Small intestine (tissue), 7 donors: ENCODE results near the gene ANKS3. TPM values are rescaled to one million over a fixed set of nuclear protein-coding genes. Genes with fewer than 3 reads are reported as not detected.

Experiments
- DNase-seq, 2 donors: peaks; one replicate each; pipeline versions ENCODE4 v3.0.0 to v3.0.0-alpha.2; 2013
- FAIRE-seq: peaks from 2 replicates; lab custom pipeline; 2012; peaks lifted over from hg19 to GRCh38; lab: Jason Lieb, UNC
- H3K27ac ChIP-seq, 3 donors: one replicate each; pipeline ENCODE4 v1.5.1; 2013; ENCODE audit warnings: low read length in 2 of 3, mild to moderate bottlenecking in 2 of 3, control low read depth in 1 of 3, inconsistent platforms in 1 of 3, low read depth in 1 of 3, moderate library complexity in 1 of 3
- H3K27me3 ChIP-seq, 3 donors: one replicate each; pipeline ENCODE4 v1.6.1; 2013; ENCODE audit warnings: low read length in 3 of 3, inconsistent platforms in 1 of 3; ENCODE audit not compliant: control insufficient read depth in 3 of 3, insufficient read depth in 3 of 3
- H3K36me3 ChIP-seq, 3 donors: one replicate each; pipeline ENCODE4 v1.6.1; 2013; ENCODE audit warnings: low read length in 3 of 3, inconsistent platforms in 1 of 3, low read depth in 1 of 3, mild to moderate bottlenecking in 1 of 3, moderate library complexity in 1 of 3; ENCODE audit not compliant: control insufficient read depth in 3 of 3, insufficient read depth in 2 of 3
- H3K4me1 ChIP-seq, 3 donors: one replicate each; pipeline ENCODE4 v1.6.1; 2013; ENCODE audit warnings: low read length in 2 of 3, inconsistent platforms in 1 of 3, low read depth in 1 of 3, mild to moderate bottlenecking in 1 of 3, moderate library complexity in 1 of 3; ENCODE audit not compliant: control insufficient read depth in 3 of 3, insufficient read depth in 2 of 3
- H3K4me3 ChIP-seq, 3 donors: one replicate each; pipeline ENCODE4 v1.5.1; 2013; ENCODE audit warnings: low read length in 3 of 3, control low read depth in 1 of 3, inconsistent platforms in 1 of 3, low read depth in 1 of 3, mild to moderate bottlenecking in 1 of 3, moderate library complexity in 1 of 3
- H3K9me3 ChIP-seq, 2 donors: one replicate each; pipeline ENCODE4 v1.6.1; 2013; ENCODE audit warnings: low read depth in 1 of 2, low read length in 1 of 2; ENCODE audit not compliant: control insufficient read depth in 2 of 2, insufficient read depth in 1 of 2
- WGBS, 3 donors: extraction: QIAGEN DNeasy Blood & Tissue Kit; methylation state at CpG; one replicate each; pipeline ENCODE4 v1.1.7; 2013; 5-methylcytosine and 5-hydroxymethylcytosine counted together
- polyA plus RNA-seq, 4 donors: library from polyadenylated mRNA; stranded (reverse) in 3 of 4; unstranded in 1 of 4; fragments of 200-250 nt in 3 of 4; fragments of 120-200 nt in 1 of 4; gene quantifications; one replicate each; pipeline versions ENCODE4 v1.2.1 to v1.2.3, GENCODE V29; 2013
- donor health status: healthy with polysubstance abuse.
- donor health status: control.
- donor health status: control.
- donor health status: Bipolar disorder and iron deficiency.
- donor health status: healthy.

ANKS3 gene
- polyA plus RNA-seq, 4 donors: 11.6 to 16.9 (median 13.8) TPM

- Histone ChIP-seq H3K4me1 (no peaks in the 10 kb centered on the region), H3K27ac (no peak overlapping the region), H3K4me3 (no peak overlapping the region), H3K36me3 (peaks cover 4 to 67% (median 7%) of the 10 kb centered on the region in 3 donors), H3K27me3 (no peaks in the 10 kb centered on the region), H3K9me3 (peaks cover 0 to 2% of the 10 kb centered on the region in 2 donors)
- 84 to 90% (median 86%) methylated on average over 10 of the region's 10 CpGs for WGBS, 3 donors
- DNase-seq (no peak), FAIRE-seq (no peak)
Measured at GRCh38 chr16:4749700-4750257, 15.7 kb upstream of the ANKS3 start.

GRCh38 chr16:4748682-4749411, 14.8 kb upstream of the ANKS3 start:
- WGBS, 3 donors: 91 to 95% (median 92%) methylated on average over 16 of the region's 16 CpGs

DNA sequence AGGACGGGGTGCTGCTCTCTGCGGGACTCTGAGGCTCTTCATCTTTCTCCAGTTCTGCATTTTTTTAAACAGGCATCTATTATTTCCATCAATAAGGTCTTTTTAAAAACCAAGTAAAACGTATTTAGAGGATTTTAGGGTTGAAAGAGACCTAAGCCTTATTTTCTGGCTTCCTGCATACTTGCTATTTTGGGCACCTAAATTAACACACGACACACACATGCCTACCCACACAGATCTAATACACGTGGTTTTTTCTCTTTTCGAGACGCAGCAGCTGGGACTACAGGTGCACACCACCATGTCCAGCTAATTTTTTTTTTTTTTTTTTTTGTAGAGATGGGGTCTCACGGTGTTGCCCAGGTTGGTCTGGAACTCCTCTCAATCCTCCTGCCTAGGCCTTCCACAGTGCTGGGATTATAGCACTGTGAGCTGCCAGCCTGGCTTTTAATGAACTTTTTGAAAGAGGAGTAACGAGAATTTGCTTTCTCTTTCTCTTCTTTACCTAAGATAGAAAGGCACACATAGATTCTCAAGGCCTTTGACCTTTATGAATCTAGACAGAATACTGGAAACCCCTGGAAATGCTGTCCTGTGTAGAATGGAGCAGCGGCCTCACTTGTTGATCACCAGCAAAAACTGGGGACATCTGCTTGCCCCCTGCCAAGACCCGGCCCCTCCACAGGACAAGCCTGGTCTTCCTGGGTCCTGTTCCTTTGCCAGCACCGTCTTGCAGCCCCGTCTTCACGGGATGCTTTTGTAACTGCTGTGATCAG, 14.0 kb upstream of the ANKS3 start:
- FAIRE-seq (no peak), DNase-seq (no peak)
- Histone ChIP-seq H3K27ac (peak overlapping the region in 1 of 3 donors; percentile 22), H3K4me1 (peaks cover 0 to 2% (median 0%) of the 10 kb centered on the region in 3 donors), H3K27me3 (no peaks in the 10 kb centered on the region), H3K9me3 (no peaks in the 10 kb centered on the region), H3K4me3 (no peak overlapping the region), H3K36me3 (peaks cover 4 to 53% (median 6%) of the 10 kb centered on the region in 3 donors)
- WGBS, 3 donors: 71 to 76% (median 71%) methylated on average over 14 of the region's 14 CpGs

More at GRCh38 chr16:4748682-4749411, 14.8 kb upstream of the ANKS3 start:
- no peaks in the 10 kb centered on the region for H3K27me3 ChIP-seq
- H3K9me3 ChIP-seq: no peaks in the 10 kb centered on the region
- no peak overlapping the region for H3K4me3 ChIP-seq
- peaks cover 4 to 61% (median 6%) of the 10 kb centered on the region in 3 donors for H3K36me3 ChIP-seq
- peak overlapping the region in 1 of 3 donors; percentile 22 for H3K27ac ChIP-seq
- FAIRE-seq (no peak), DNase-seq (no peak)
- no peaks in the 10 kb centered on the region for H3K4me1 ChIP-seq

- no peak overlapping the region for H3K27ac ChIP-seq
- peaks cover 1 to 43% (median 5%) of the 10 kb centered on the region in 3 donors for H3K36me3 ChIP-seq
- peaks cover 0 to 7% (median 0%) of the 10 kb centered on the region in 3 donors for H3K4me1 ChIP-seq
- FAIRE-seq: no peak
- H3K9me3 ChIP-seq: no peaks in the 10 kb centered on the region
- DNase-seq: no peak
- WGBS, 3 donors: 59 to 84% (median 68%) methylated on average over 14 to 15 of the region's 15 CpGs
- no peak overlapping the region for H3K4me3 ChIP-seq
- H3K27me3 ChIP-seq: no peaks in the 10 kb centered on the region
Measured at GRCh38 chr16:4746991-4747574, 13.0 kb upstream of the ANKS3 start.

- DNase-seq (no peak), FAIRE-seq (no peak)
- WGBS, 3 donors: 68 to 86% (median 83%) methylated on average over 8 of the region's 8 CpGs
- H3K9me3 ChIP-seq: no peaks in the 10 kb centered on the region
- peaks cover 0 to 35% (median 3%) of the 10 kb centered on the region in 3 donors for H3K36me3 ChIP-seq
- peaks cover 0 to 7% (median 0%) of the 10 kb centered on the region in 3 donors for H3K4me1 ChIP-seq
- H3K27me3 ChIP-seq: no peaks in the 10 kb centered on the region
- no peak overlapping the region for H3K4me3 ChIP-seq
- no peak overlapping the region for H3K27ac ChIP-seq
Measured at GRCh38 chr16:4746215-4746614, 12.1 kb upstream of the ANKS3 start.

GRCh38 chr16:4745274-4745569, 11.2 kb upstream of the ANKS3 start:
- Histone ChIP-seq H3K36me3 (peaks cover 0 to 25% (median 3%) of the 10 kb centered on the region in 3 donors), H3K4me3 (no peak overlapping the region), H3K9me3 (no peaks in the 10 kb centered on the region), H3K27ac (no peak overlapping the region), H3K27me3 (no peaks in the 10 kb centered on the region), H3K4me1 (peaks cover 0 to 7% (median 0%) of the 10 kb centered on the region in 3 donors)
- WGBS, 3 donors: 71 to 86% (median 77%) methylated on average over 3 of the region's 3 CpGs
- no peak for FAIRE-seq
- DNase-seq: no peak

DNA sequence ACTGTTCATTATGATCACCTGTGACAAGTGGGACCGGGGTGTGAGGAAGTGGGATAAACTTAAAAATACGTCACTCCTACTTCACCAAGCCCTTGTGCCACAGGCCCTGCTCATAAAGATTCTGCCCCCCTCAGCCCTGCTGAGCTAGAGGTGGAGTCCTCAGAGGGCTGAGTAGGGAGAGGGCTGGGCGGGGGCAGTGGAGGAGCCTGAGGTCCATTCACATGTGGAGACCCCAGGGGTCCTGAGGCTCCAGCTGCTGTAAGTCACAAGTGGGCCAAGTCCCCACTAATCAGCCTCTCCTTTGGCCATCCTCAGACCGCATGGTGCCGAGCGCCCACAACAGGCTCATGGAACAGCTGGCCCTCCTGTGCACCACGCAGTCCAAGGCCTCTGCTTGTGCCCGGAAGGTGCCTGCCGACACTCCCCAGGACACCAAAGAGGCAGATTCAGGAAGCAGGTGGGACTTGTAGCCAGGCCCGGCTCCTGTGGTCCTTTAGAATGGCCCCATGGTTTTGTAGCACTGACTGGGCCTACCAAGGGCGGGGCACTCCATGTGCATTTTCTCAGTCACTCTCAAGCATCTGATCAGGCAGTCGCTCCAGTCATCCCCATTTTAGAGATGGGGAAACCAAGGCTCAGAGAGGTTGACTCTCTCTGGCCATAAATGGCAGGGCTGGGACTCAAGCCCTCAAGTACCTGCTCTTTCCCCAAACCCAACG, 10.6 kb upstream of the ANKS3 start:
- Histone ChIP-seq H3K27me3 (no peaks in the 10 kb centered on the region), H3K36me3 (peaks cover 0 to 20% (median under 1%) of the 10 kb centered on the region in 3 donors), H3K4me3 (no peak overlapping the region), H3K9me3 (no peaks in the 10 kb centered on the region), H3K4me1 (peaks cover 0 to 7% (median 0%) of the 10 kb centered on the region in 3 donors), H3K27ac (no peak overlapping the region)
- WGBS, 3 donors: 70 to 82% (median 74%) methylated on average over 13 of the region's 13 CpGs
- no peak for FAIRE-seq
- DNase-seq: no peak
